Skeletal muscle tissue (tissue), 4 donors: ENCODE measurements around the gene CDC6. TPM values are rescaled to one million over a fixed set of nuclear protein-coding genes. Genes with fewer than 3 reads are reported as not detected.
A peak's percentile ranks its signal among the peaks of the same experiment; 100 is the strongest.

Experiments
- H3K27ac ChIP-seq: one replicate; pipeline ENCODE4 v1.7.0; 2013; ENCODE audit warnings: mild to moderate bottlenecking, low read depth, low read length, inconsistent platforms
- H3K27me3 ChIP-seq, 3 donors: one replicate each; pipeline ENCODE4 v1.7.0; 2013; ENCODE audit warnings: low read length in 3 of 3; ENCODE audit not compliant: control insufficient read depth in 3 of 3, insufficient read depth in 3 of 3
- H3K36me3 ChIP-seq, 3 donors: one replicate each; pipeline ENCODE4 v1.7.0; 2013; ENCODE audit warnings: low read length in 3 of 3; ENCODE audit not compliant: control insufficient read depth in 3 of 3, insufficient read depth in 3 of 3
- H3K4me1 ChIP-seq, 3 donors: one replicate each; pipeline ENCODE4 v1.7.0; 2013; ENCODE audit warnings: low read length in 3 of 3, mild to moderate bottlenecking in 3 of 3; ENCODE audit not compliant: control insufficient read depth in 3 of 3, insufficient read depth in 3 of 3
- H3K4me3 ChIP-seq, 3 donors: one replicate each; pipeline ENCODE4 v1.7.0; 2013; ENCODE audit warnings: low read length in 3 of 3
- H3K9ac ChIP-seq, 3 donors: one replicate each; pipeline ENCODE4 v1.7.0; 2013; ENCODE audit warnings: low read length in 3 of 3, mild to moderate bottlenecking in 3 of 3, moderate library complexity in 2 of 3, low read depth in 1 of 3
- H3K9me3 ChIP-seq, 3 donors: one replicate each; pipeline ENCODE4 v1.7.0; 2013; ENCODE audit warnings: low read length in 3 of 3; ENCODE audit not compliant: control insufficient read depth in 3 of 3
- total RNA-seq: library from RNA; depleted of rRNA; stranded (reverse); fragments of >200 nt; gene quantifications from one replicate; pipeline ENCODE4 v1.2.3, GENCODE V29; 2014
- donor health status: Osteomylitis.

CDC6 gene
- total RNA-seq, 1 donor from 2014 or later = 4.2 TPM

GRCh38 chr17:40345161-40345993 lies 57.7 kb downstream of the CDC6 start:
- Histone ChIP-seq H3K4me1 (peaks cover 84 to 91% (median 88%) of the 10 kb centered on the region in 3 donors), H3K27ac (peak overlapping the region; percentile 95)

GRCh38 chr17:40345994-40346764 lies 58.5 kb downstream of the CDC6 start:
- no peaks in the 10 kb centered on the region for H3K27me3 ChIP-seq
- H3K9me3 ChIP-seq = no peaks in the 10 kb centered on the region
- peaks cover 12 to 21% (median 19%) of the 10 kb centered on the region in 3 donors for H3K36me3 ChIP-seq
- H3K4me1 ChIP-seq = peaks cover 80 to 88% (median 82%) of the 10 kb centered on the region in 3 donors
- H3K9ac ChIP-seq = peak overlapping the region; percentile 66 to 81 (median 67)
- peak overlapping the region; percentile 95 for H3K27ac ChIP-seq
- H3K4me3 ChIP-seq = peak overlapping the region; percentile 79 to 87 (median 85)

More at GRCh38 chr17:40345161-40345993, 57.7 kb downstream of the CDC6 start:
- H3K9me3 ChIP-seq = no peaks in the 10 kb centered on the region
- H3K36me3 ChIP-seq = peaks cover 12 to 20% (median 17%) of the 10 kb centered on the region in 3 donors
- H3K27me3 ChIP-seq = no peaks in the 10 kb centered on the region
- H3K9ac ChIP-seq = peak overlapping the region; percentile 66 to 81 (median 67)
- H3K4me3 ChIP-seq = peak overlapping the region; percentile 79 to 87 (median 85)

- peak overlapping the region; percentile 40 to 52 (median 51) for H3K4me3 ChIP-seq
- peaks cover 12 to 27% (median 20%) of the 10 kb centered on the region in 3 donors for H3K36me3 ChIP-seq
- peaks cover 82 to 89% (median 87%) of the 10 kb centered on the region in 3 donors for H3K4me1 ChIP-seq
- H3K9me3 ChIP-seq = no peaks in the 10 kb centered on the region
- no peaks in the 10 kb centered on the region for H3K27me3 ChIP-seq
- H3K9ac ChIP-seq = peak overlapping the region; percentile 48 to 69 (median 57)
- peak overlapping the region; percentile 68 for H3K27ac ChIP-seq
Measured at GRCh38 chr17:40346765-40347158, 59.1 kb downstream of the CDC6 start.

GRCh38 chr17:40347319-40348135 lies 59.8 kb downstream of the CDC6 start:
- Histone ChIP-seq H3K36me3 (peaks cover 19 to 35% (median 27%) of the 10 kb centered on the region in 3 donors), H3K27ac (peak overlapping the region; percentile 68), H3K4me3 (peak overlapping the region; percentile 11 to 54 (median 52)), H3K9ac (peak overlapping the region; percentile 48 to 69 (median 59)), H3K4me1 (peaks cover 89 to 94% (median 94%) of the 10 kb centered on the region in 3 donors), H3K27me3 (no peaks in the 10 kb centered on the region), H3K9me3 (no peaks in the 10 kb centered on the region)

GRCh38 chr17:40348136-40348504 lies 60.4 kb downstream of the CDC6 start:
- Histone ChIP-seq H3K9ac (peak overlapping the region; percentile 11 to 45 (median 43)), H3K27ac (peak overlapping the region; percentile 62), H3K4me1 (peaks cover 84 to 89% (median 88%) of the 10 kb centered on the region in 3 donors), H3K9me3 (no peaks in the 10 kb centered on the region), H3K36me3 (peaks cover 25 to 41% (median 33%) of the 10 kb centered on the region in 3 donors), H3K27me3 (no peaks in the 10 kb centered on the region), H3K4me3 (peak overlapping the region; percentile 6 to 54 (median 52))

GRCh38 chr17:40348562-40349476 lies 61.1 kb downstream of the CDC6 start:
- Histone ChIP-seq H3K4me3 (peak overlapping the region; percentile 34 to 54 (median 35)), H3K27ac (peak overlapping the region; percentile 62), H3K27me3 (no peaks in the 10 kb centered on the region), H3K9ac (peak overlapping the region in 2 of 3 donors; percentile 61 to 76), H3K4me1 (peaks cover 77 to 82% (median 81%) of the 10 kb centered on the region in 3 donors), H3K9me3 (no peaks in the 10 kb centered on the region), H3K36me3 (peaks cover 29 to 42% (median 38%) of the 10 kb centered on the region in 3 donors)

- Histone ChIP-seq H3K36me3 (peaks cover 33 to 48% (median 44%) of the 10 kb centered on the region in 3 donors), H3K4me1 (peaks cover 71 to 76% (median 76%) of the 10 kb centered on the region in 3 donors), H3K9ac (peak overlapping the region in 2 of 3 donors; percentile 61 to 76), H3K9me3 (no peaks in the 10 kb centered on the region), H3K4me3 (peak overlapping the region in 1 of 3 donors; percentile 35), H3K27me3 (no peaks in the 10 kb centered on the region), H3K27ac (no peak overlapping the region)
Measured at GRCh38 chr17:40349477-40349894, 61.8 kb downstream of the CDC6 start.

GRCh38 chr17:40349895-40350688 lies 62.4 kb downstream of the CDC6 start:
- H3K4me3 ChIP-seq = peak overlapping the region in 1 of 3 donors; percentile 35
- peak overlapping the region in 1 of 3 donors; percentile 76 for H3K9ac ChIP-seq
- H3K4me1 ChIP-seq = peaks cover 71 to 76% (median 75%) of the 10 kb centered on the region in 3 donors
- H3K27ac ChIP-seq = peak overlapping the region; percentile 23
- no peaks in the 10 kb centered on the region for H3K9me3 ChIP-seq
- no peaks in the 10 kb centered on the region for H3K27me3 ChIP-seq
- H3K36me3 ChIP-seq = peaks cover 33 to 53% (median 48%) of the 10 kb centered on the region in 3 donors
